NCI-H1417 (cell line): ENCODE measurements around the gene FOXO3.
A peak's percentile ranks its signal among the peaks of the same experiment; 100 is the strongest.

ENCODE experiments used
- DNase-seq, 3 experiments: peaks; one replicate each; lab custom pipeline; 2025; lab: John Stamatoyannopoulos, UW

The FOXO3 gene

DNA sequence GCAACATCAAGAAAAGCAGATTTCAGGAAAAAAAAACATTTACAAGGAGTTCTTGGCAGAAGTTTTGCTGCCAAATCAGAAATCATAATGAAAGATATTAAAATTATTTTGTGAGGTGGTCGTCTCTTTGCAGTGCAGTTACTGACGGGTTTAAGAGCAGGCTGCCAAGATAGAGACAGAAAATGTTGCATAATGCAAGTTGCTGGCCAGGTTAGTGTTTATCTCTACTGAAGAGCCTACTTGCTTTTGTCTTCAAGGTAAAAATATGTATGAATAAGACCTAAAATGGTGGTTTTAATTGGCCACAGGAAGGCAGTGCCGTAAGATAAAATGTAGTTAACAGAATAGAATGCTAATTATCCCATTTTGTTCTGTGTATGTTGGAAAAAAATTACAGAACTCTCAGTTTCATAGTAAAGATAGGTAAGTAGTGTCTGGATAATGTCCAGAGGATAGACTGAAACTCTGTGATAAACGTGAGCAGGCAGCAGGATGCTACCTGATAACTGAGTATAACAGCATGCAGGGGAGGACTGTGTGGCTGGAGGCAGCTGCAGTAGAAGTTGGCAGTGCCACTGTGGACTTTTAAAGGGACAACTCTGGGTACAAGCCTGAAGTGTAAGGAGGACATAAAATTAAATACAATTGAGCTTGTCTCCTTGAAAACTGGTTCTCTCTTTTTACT is 13.9 kb downstream of the FOXO3 start:
- DNase-seq, result no peak

DNA sequence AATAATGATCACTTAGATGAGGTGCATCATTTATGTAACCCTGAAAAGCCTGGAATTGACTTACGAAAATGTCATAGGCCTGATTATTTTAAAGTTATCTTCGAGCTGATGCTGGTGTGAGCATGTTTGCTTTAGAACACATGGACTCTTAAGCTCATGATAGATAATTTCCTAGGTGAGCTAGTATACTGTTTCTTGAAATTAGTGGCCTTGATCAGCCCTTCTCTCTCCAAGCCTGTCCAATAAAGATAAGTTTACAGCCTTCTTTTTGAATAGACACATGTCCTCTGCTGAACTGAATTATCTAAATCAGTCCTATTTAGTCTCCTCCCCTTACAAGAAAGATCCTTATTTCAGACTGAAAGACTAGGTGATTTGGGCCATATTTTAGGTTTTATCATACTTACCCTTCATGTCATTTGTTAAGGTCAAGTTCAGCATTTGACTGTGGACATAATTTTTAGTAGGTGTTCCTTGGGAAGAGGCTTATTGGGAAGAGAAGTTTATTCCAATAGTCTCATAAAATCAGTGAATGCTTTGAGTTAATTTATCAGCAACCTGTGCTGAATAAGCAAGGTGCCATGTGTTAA is 15.3 kb downstream of the FOXO3 start:
- no peak for DNase-seq

DNA sequence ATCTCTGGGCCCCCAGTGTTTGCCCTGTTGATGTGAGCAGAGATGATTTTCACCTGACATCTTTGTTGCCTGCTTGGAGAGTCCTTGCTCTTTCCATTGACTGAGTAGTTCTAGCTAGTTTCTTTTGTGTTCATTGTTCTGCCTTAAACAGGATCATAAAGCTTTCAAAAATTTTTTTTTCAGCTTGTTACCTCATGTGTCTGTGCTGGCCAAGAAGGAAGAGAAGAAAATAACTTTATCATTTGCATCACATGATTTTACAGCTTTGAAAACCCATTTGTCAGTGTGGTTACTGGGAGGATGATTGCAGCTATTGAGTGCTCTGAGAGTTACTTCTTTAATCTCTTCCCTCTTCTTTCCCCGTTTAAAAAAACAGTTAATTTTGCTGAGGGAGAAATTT is 16.0 kb downstream of the FOXO3 start:
- DNase-seq, result no peak

GRCh38 chr6:108578166-108578565 is 17.4 kb downstream of the FOXO3 start:
- DNase-seq, result no peak

DNA sequence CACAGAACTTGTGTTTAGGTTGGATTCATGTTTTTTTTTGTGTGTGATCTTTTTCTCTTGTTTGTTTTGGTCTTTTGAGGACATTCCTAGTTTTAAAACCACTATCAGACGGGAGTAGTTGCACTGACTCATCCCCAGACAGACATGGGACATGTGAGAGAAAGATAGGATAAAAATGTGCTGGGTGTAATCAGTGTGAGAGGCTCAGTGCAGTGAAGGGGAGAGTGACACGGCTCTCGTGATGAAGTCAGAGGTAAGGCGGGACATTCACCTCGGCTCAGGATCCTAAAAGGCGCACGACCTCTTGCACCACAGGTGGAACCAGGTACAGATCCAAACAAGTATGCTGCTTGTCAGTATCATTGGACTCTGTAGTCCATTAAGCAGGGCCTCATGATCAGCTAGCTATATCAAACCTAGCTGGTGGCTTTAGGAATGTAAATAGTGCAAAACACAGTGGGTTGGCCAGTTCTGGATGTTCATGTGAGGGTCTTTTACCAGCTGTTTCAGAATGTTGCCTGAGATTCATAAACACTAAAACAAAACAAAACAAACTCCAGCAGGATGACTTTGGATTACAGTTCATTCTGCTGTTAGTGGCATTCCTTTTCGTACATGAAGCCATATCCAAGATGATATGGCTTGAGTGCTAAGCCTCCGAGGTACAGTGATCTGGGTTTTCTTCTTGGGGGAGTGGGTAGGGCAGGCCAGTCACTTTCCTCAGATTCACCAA is 18.0 kb downstream of the FOXO3 start:
- DNase-seq, result no peak

- no peak for DNase-seq
Observed at GRCh38 chr6:108579328-108579721, 18.6 kb downstream of the FOXO3 start.

GRCh38 chr6:108580646-108581045 is 19.9 kb downstream of the FOXO3 start:
- peak in 1 of 3 experiments; percentile 2 for DNase-seq

GRCh38 chr6:108581237-108581931 is 20.7 kb downstream of the FOXO3 start:
- DNase-seq, result peak; percentile 3 to 59 (median 17)

DNA sequence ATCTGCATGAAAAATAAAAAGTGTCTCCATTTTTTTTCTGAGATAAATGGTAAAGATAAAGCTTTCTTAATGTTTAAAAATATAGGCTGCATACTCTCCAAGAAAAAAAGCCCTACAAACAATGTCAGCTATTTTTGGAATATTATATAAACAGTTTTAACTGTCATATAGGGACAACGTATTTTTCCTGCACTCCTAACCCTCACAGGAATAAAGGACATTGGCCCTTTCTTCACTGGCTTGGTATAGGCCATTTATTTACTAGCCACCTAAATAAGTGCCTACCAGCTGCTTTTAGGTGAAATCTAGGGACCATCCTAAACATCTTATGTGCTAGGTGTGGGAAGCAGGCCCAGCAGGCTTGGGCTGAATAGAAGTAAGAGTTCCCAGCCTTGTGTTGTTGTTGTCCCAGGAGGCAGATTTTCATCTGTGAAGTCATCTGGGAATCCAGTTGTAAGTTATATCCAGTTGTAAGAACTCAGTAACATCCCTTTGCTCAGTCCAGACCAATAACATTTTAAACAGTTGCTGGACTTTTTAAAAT is 21.3 kb downstream of the FOXO3 start:
- no peak for DNase-seq

- no peak for DNase-seq
Observed at GRCh38 chr6:108582618-108583017, 21.9 kb downstream of the FOXO3 start.

DNA sequence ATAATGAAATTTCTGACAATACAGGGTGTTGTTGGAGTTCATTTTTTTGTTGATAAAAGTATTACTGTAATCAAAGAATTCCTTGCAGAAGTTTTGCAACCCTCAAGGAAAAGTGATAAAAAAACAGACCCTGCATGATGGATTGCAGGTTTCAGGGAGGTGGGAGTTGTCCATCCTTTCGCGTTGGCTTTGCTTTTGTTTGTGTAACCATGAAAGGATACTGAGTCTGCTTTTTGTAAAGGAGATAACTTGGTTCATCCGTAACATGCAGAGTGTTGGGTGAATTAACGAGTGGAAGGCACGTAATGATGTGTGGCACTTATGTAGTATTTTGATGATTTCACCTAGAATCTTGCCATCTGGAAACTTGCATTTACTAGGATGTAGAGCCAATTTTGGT is 23.6 kb downstream of the FOXO3 start:
- DNase-seq, result no peak

GRCh38 chr6:108585359-108585758 is 24.6 kb downstream of the FOXO3 start:
- peak in 1 of 3 experiments; percentile 45 for DNase-seq

- no peak for DNase-seq
Observed at GRCh38 chr6:108585921-108586536, 25.3 kb downstream of the FOXO3 start.

DNA sequence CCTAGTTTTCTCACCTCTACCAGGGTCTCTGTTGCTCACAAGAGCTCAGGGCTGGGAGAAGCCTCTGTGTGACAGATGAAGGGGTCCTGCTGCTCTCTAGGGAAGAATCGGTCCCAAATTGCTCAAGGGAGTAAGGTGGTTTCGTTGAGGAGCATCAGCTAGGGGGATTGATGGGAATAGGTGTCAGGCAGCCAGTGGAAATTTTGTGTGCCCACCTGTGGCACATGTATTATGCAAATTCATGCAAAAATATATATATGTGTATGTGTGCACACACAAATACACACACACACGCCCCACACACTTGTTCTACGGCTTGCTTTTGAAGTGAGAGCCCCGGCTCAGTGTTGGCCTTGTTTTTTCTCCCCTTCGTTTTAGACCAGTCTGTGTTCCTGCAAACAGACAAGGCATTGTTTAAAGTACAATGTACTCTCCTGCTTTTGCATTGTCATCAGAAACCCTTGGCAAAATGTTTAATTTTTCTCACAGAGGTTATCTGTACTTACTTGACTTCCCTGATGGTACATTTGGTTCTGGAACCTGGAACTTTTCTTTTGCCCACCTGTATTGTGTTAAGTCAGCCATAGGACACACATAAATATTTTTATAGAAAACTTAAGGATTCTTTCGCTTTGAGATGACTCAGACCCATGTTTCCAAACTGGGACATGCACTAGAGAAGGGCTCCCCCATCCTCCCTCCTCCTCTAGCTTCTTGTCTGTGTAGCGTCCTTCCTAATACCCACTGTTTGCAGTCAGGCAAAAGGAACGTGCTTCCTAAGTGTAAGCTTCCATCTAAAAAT is 26.7 kb downstream of the FOXO3 start:
- DNase-seq, result no peak

DNA sequence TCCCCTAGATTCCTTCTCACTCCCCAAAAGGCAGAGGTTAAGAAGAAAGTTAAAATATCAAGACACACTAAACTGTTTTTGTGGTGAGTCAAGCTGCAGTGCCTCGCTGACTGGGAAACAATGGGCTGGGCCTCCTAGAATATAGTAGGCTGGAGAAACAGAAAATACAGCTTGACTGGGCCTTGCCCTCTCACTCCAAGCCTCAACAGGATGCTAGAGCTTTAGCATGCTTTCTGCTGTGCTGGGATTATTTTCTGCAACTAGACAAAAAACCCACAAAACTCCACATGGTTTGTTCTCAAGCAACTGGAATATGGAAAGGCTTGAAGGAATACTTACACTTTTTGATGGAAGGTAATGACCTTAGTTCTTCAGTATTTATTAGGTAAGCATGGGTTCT is 27.9 kb downstream of the FOXO3 start:
- DNase-seq, result no peak

DNA sequence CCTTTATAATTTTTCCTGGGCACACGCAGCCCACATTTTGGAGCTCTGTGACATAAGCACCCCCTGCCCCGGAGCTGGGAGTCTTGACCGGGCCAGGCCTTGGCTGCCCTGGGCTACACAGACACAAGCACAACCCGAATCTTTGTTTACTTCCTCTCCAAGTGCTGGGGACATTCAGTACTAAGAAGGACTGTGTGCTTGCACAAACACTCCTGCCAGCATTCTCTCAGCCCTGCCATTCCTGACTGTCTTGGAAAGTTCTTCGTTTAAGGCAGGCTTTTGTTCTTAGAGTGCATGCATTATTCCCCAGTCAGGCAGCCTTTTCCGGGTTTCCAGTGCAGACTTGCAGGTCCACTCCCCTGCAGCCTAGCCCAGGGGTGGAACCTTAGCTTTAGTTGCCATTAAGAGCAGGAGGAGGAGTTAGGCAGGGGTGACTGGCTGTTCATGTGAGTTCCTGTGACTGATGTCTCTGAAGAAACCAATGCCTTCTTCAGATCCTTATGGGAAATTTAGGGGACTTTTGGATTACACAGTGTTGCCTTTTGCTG is 28.6 kb downstream of the FOXO3 start:
- peak; percentile 37 to 44 (median 41) for DNase-seq

- DNase-seq, result no peak
Observed at GRCh38 chr6:108591040-108591816, 30.5 kb downstream of the FOXO3 start.

- DNase-seq, result peak in 2 of 3 experiments; percentile 9 to 78
Observed at GRCh38 chr6:108592371-108593337, 31.9 kb downstream of the FOXO3 start.

DNA sequence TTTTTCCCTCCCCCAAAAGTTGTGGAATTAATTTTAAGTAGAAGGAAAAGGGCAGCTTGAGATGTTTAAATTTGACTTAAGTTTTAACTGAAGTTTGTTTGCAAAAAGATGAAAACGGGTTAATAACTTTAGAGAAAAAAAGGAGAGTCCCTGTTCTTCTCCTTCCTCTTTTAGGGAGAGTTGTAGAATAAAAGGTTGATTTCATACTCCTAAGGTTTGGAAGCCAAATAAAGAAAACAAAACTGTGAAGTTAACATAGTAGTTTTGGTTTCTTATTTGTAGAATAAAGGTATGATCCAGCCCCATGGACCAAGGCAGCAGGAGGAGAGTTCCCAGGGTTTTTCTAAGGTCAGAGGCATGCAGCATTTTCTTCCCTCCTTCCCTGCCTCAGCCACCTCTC is 33.4 kb downstream of the FOXO3 start:
- DNase-seq, result no peak
